PC-3 (cell line): Measurements from ENCODE around the gene OR14A16. TPM values are rescaled to one million over a fixed set of nuclear protein-coding genes. Genes with fewer than 3 reads are reported as not detected.

Experiments used
- ATAC-seq: fragments of 200-7000 bp; cut with Tn5 transposase; 2 replicates; pipeline ENCODE4 v1.9.1; 2020; ENCODE audit warnings: mild to moderate bottlenecking, moderate library complexity
- Bru-seq: library from RNA; stranded (reverse); fragments of 400-500 nt; gene quantifications from one replicate; lab custom pipeline; 2021; lab: Mats Ljungman, UMichigan
- BruChase-seq, 2 experiments: library from RNA; stranded (reverse); fragments of 400-500 nt; gene quantifications; one replicate each; lab custom pipeline; 2021; lab: Mats Ljungman, UMichigan
- BruUV-seq: library from RNA; stranded (reverse); fragments of 400-500 nt; replicated peaks from 2 replicates; lab custom pipeline; 2021; lab: Mats Ljungman, UMichigan
- CTCF ChIA-PET: fragments of 300-600 bp; sonication (Branson Sonifier 250); formaldehyde crosslinking; loops from one replicate; lab custom pipeline; 2022; ENCODE audit warnings: antibody characterized with exemption; lab: Charles Lee
- POLR2A ChIA-PET: fragments of 300-600 bp; sonication (Branson Sonifier 250); formaldehyde crosslinking; loops from one replicate; lab custom pipeline; 2022; ENCODE audit warnings: antibody characterized with exemption; ENCODE audit not compliant: unreplicated experiment; lab: Charles Lee
- DNase-seq: peaks from one replicate; pipeline ENCODE4 v3.0.0-alpha.2; 2015
- H2AFZ ChIP-seq: fragments of 300-600 bp; sonication (generic); 2 replicates; pipeline ENCODE4 v1.6.0; 2016; ENCODE audit warnings: antibody characterized with exemption, low read length
- H3F3A ChIP-seq: fragments of 300-600 bp; sonication (generic); one replicate; pipeline ENCODE4 v1.6.0; 2017; ENCODE audit warnings: antibody characterized with exemption, low read length, control low read depth, mild to moderate bottlenecking; ENCODE audit not compliant: unreplicated experiment
- H3K27ac ChIP-seq: fragments of 300-600 bp; sonication (generic); 2 replicates; pipeline ENCODE4 v1.5.1; 2016; ENCODE audit warnings: mild to moderate bottlenecking, low read length
- H3K27me3 ChIP-seq: fragments of 300-600 bp; sonication (generic); 2 replicates; pipeline ENCODE4 v1.6.1; 2016; ENCODE audit warnings: low read length, mixed read lengths
- H3K36me3 ChIP-seq: fragments of 300-600 bp; sonication (generic); 2 replicates; pipeline ENCODE4 v1.6.1; 2016; ENCODE audit warnings: low read depth, mixed run types, low read length, mixed read lengths
- H3K4me1 ChIP-seq: fragments of 300-600 bp; sonication (generic); 2 replicates; pipeline ENCODE4 v1.5.1; 2016; ENCODE audit warnings: low read length; ENCODE audit not compliant: insufficient read depth
- H3K4me2 ChIP-seq: fragments of 300-600 bp; sonication (generic); 2 replicates; pipeline ENCODE4 v1.6.0; 2016; ENCODE audit warnings: low read length
- H3K4me3 ChIP-seq: fragments of 300-600 bp; sonication (generic); 2 replicates; pipeline ENCODE4 v1.5.1; 2016; ENCODE audit warnings: mild to moderate bottlenecking, low read length, mixed read lengths
- H3K79me2 ChIP-seq: fragments of 300-600 bp; sonication (generic); 2 replicates; pipeline ENCODE4 v1.6.1; 2017; ENCODE audit warnings: low read length, mixed read lengths
- H3K9ac ChIP-seq: fragments of 300-600 bp; sonication (generic); 2 replicates; pipeline ENCODE4 v1.6.0; 2016; ENCODE audit warnings: mild to moderate bottlenecking, low read length
- H3K9me2 ChIP-seq: fragments of 300-600 bp; sonication (generic); replicated peaks from 2 replicates; pipeline ENCODE4 v1.6.1; 2016; ENCODE audit warnings: mixed run types, low read length, mixed read lengths
- H3K9me3 ChIP-seq: fragments of 300-600 bp; sonication (generic); 2 replicates; pipeline ENCODE4 v1.6.1; 2016; ENCODE audit warnings: low read length, mixed read lengths
- H4K20me1 ChIP-seq: fragments of 300-600 bp; sonication (generic); 2 replicates; pipeline ENCODE4 v1.6.1; 2016; ENCODE audit warnings: low read length, mixed read lengths
- CTCF ChIP-seq: fragments of 300-600 bp; sonication (generic); conservative IDR thresholded peaks from 2 replicates; pipeline ENCODE4 v1.5.1; 2017; ENCODE audit warnings: antibody characterized with exemption, low read depth, mild to moderate bottlenecking, low read length
- EZH2 ChIP-seq: fragments of 300-600 bp; sonication (generic); IDR thresholded peaks from one replicate; pipeline ENCODE4 v1.6.1; 2017; ENCODE audit warnings: antibody characterized with exemption, mild to moderate bottlenecking, low read length; ENCODE audit not compliant: unreplicated experiment
- EZH2phosphoT487 ChIP-seq: fragments of 300-600 bp; sonication (generic); IDR thresholded peaks from 2 replicates; pipeline ENCODE4 v1.6.1; 2018; ENCODE audit warnings: mild to moderate bottlenecking, antibody characterized with exemption, low read length, borderline replicate concordance
- intact Hi-C: fragments of 100-400 bp; cut with micrococcal nuclease; formaldehyde crosslinking; loops from 2 replicates; pipeline ENCODE4 v1.9.0; 2023
- long read RNA-seq: library from polyadenylated mRNA; unstranded; transcript quantifications from one replicate; pipeline ENCODE4 v2.0.0, GENCODE V29; 2021; ENCODE audit not compliant: unreplicated experiment
- total RNA-seq: library from RNA; depleted of rRNA; stranded (reverse); fragments of >200 nt; gene quantifications from 2 replicates; pipeline ENCODE4 v1.2.3, GENCODE V29; 2014; rRNA removed

The OR14A16 gene, protein sequence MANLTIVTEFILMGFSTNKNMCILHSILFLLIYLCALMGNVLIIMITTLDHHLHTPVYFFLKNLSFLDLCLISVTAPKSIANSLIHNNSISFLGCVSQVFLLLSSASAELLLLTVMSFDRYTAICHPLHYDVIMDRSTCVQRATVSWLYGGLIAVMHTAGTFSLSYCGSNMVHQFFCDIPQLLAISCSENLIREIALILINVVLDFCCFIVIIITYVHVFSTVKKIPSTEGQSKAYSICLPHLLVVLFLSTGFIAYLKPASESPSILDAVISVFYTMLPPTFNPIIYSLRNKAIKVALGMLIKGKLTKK
- total RNA-seq (not detected in 2 replicates), Bru-seq, nascent RNA (not detected), BruChase-seq, experiment 1, labeled RNA remaining after a 6-hour chase (not detected), BruChase-seq, experiment 2, labeled RNA remaining after a 2-hour chase (not detected)
- long read RNA-seq, result 0 reads

DNA sequence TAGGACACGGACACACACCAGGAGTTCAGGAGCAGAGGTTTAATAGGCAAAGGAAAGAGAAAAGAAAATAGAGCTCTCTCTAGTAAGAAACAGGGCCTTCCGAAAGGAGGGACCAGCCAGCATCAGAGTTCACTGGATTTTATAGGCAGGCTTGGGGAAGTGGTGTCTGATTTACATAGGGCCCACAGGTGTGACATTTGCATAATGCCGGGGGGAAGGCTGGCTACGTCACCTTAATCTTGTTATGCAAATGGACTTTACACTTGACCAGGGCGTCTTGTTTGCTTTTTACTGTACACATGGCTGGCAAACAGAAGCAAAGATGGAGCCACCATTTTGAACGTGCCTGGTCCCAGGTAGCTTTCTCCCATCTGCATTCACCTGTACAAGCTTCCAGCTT is at the start of gene OR14A16:
Gene OR14A16, minus strand, starts transcription at position 97 of the 400 bp plus-strand sequence. CDS start 8,390 bp downstream, outside the sequence.
- ATAC-seq (no peak), DNase-seq (no peak)
- ChIA-PET CTCF (no interaction called here), POLR2A (no interaction called here)
- Histone ChIP-seq H3K4me1 (no peaks in the 10 kb centered on the region), H3K4me2 (no peak within 1 kb of the TSS), H3K36me3 (no peaks in the 10 kb centered on the region), H2AFZ (no peak within 1 kb of the TSS), H3K27ac (no peak within 1 kb of the TSS), H3F3A (no peaks in the 10 kb centered on the region), H3K27me3 (no peaks in the 10 kb centered on the region), H3K9me2 (0 out of 2 replicates have a peak, but pooled peaks cover 3% of the 10 kb centered on the region), H4K20me1 (no peaks in the 10 kb centered on the region), H3K9ac (no peak within 1 kb of the TSS), H3K79me2 (no peaks in the 10 kb centered on the region), H3K4me3 (no peak within 1 kb of the TSS), H3K9me3 (no peaks in the 10 kb centered on the region)
- TF ChIP-seq EZH2phosphoT487 (no peak), EZH2 (no peak), CTCF (no peak)
- intact Hi-C loops, result no loop called here
- BruUV-seq, result no TSS peak

DNA sequence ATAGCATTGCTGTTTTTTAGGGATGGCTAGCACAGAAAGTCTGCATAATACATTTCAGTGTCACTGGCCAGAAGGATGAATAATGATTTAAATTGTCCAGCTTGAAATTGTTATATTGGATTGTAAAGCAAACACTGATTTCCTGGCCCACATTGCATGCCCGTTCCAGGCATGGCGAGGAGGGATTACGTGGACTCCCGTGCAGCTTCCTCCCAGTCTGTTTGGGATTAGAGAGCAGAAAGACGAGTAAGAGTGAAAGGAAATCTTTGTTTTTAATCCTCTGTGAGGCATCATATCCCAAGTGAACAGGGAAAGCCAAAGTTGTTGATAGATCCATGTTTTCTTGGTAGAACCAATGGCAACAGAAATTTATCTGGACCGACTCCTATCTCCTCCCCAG is 41.5 kb upstream of the OR14A16 start:
- POLR2A ChIA-PET, result interaction anchor here (0.7 kb wide), 1 partner anchor 8 kb away, joined by 4 read pairs; the partner anchor contains the start of gene TRIM58
- CTCF ChIA-PET, result no interaction called here
- no TSS peak for BruUV-seq

More for the DNA sequence above, 41.5 kb upstream of the OR14A16 start:
- Histone ChIP-seq H3F3A (no peaks in the 10 kb centered on the region), H3K27me3 (no peaks in the 10 kb centered on the region), H3K4me2 (no peak overlapping the region), H2AFZ (no peak overlapping the region), H3K27ac (no peak overlapping the region), H3K79me2 (peaks cover 6% of the 10 kb centered on the region), H4K20me1 (no peaks in the 10 kb centered on the region), H3K4me1 (no peaks in the 10 kb centered on the region), H3K4me3 (no peak overlapping the region), H3K9me2 (no peaks in the 10 kb centered on the region), H3K9ac (no peak overlapping the region), H3K9me3 (no peaks in the 10 kb centered on the region), H3K36me3 (peaks cover 58% of the 10 kb centered on the region)
- intact Hi-C loops, result no loop called here
- DNase-seq, result no peak
- TF ChIP-seq CTCF, result no peak
- no peak for TF ChIP-seq EZH2phosphoT487
- TF ChIP-seq EZH2, result no peak
- no peak for ATAC-seq
